Central memory CD8-positive, alpha-beta T cell (primary cell): ENCODE measurements around the gene HLCS.

Experiments used
- ATAC-seq: fragments of 150-1000 bp; cut with Tn5 transposase; replicated peaks from 2 replicates; pipeline ENCODE4 v1.10.0; 2022; ENCODE audit warnings: mild to moderate bottlenecking, moderate FRiP score, moderate number of reproducible peaks; ENCODE audit not compliant: poor library complexity, severe bottlenecking; ENCODE audit errors: extremely low read depth
- DNase-seq, 2 donors: peaks; one replicate each; pipeline ENCODE4 v3.0.0; 2021; ENCODE audit warnings: low spot score in 2 of 2
- H3K27ac Mint-ChIP-seq: one replicate; pipeline ENCODE4 v1.8.0; 2022; ENCODE audit warnings: low read depth, mild to moderate bottlenecking, moderate library complexity, mixed read lengths
- H3K27me3 Mint-ChIP-seq: one replicate; pipeline ENCODE4 v1.8.0; 2022; ENCODE audit warnings: mixed read lengths
- H3K36me3 Mint-ChIP-seq: one replicate; pipeline ENCODE4 v1.8.0; 2022; ENCODE audit warnings: mild to moderate bottlenecking, moderate library complexity, mixed read lengths; ENCODE audit not compliant: insufficient read depth
- H3K4me1 Mint-ChIP-seq: one replicate; pipeline ENCODE4 v1.8.0; 2022; ENCODE audit warnings: mixed read lengths
- H3K4me3 Mint-ChIP-seq: one replicate; pipeline ENCODE4 v1.8.0; 2022; ENCODE audit warnings: mild to moderate bottlenecking, moderate library complexity, mixed read lengths
- H3K9me3 Mint-ChIP-seq: one replicate; pipeline ENCODE4 v1.8.0; 2022; ENCODE audit warnings: mixed read lengths

The HLCS gene

GRCh38 chr21:36807422-36807928 lies 159.0 kb downstream of the HLCS start:
- Mint-ChIP-seq H3K27me3 (no peaks in the 10 kb centered on the region), H3K9me3 (no peaks in the 10 kb centered on the region), H3K4me1 (no peaks in the 10 kb centered on the region), H3K27ac (no peak overlapping the region), H3K4me3 (no peak overlapping the region), H3K36me3 (peaks cover 7% of the 10 kb centered on the region)
- no peak for DNase-seq
- no peak for ATAC-seq

DNA sequence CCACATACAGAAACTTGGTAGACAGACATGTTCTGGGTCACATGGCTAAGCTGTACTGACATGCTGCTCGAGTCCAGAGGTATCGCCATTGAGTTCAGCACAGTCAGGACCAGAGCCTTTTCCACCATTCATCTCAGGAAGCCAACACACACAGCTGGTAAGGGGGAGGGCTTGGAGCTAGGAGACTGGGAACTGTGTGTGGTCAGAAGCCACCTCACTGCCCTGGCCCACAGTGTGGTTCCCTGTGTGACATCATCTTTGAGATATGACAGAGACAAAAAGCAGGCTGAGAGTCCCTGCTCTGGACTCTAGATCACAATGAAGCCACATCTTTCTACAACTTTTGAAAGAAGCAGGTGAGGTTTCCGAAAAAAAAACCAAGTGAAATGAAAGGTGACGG lies 160.4 kb downstream of the HLCS start:
- no peak for ATAC-seq
- Mint-ChIP-seq H3K27ac (no peak overlapping the region), H3K9me3 (no peaks in the 10 kb centered on the region), H3K4me1 (no peaks in the 10 kb centered on the region), H3K4me3 (no peak overlapping the region), H3K27me3 (no peaks in the 10 kb centered on the region), H3K36me3 (peaks cover 7% of the 10 kb centered on the region)
- no peak for DNase-seq

DNA sequence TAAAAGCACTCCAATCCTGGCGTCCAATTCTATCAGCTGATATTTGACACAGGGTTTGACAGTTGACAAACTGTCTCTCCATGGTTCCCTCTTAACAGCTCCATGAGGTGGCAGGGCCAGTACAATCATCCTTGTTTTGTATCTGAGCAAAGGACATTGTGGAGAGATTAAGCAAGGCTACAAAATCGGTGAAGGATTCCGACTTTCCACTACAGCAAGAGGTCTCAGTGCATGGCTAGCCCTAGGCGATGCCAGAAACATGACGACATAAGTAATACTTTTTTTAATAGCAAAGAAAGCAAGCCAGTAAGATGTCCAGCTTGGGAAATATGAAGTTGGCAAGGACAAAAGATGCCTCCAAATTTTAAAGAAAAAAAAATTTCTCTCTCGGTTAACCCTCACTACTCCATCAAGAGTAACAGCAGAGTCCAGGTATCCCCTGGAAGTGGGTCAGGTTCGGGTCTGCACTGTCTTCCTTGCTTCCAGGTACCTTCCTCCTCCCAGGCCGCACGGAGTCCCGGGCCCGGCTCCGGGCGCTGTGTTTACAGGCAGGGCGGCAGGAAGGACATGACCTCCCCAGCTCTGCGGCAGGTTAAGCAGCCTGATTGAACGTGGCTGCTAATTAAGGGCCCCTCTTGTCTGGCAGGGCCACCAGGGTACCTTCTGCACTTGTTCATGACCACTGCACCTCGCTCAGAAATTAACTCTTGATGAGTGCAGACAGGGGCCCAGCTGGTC lies 161.4 kb downstream of the HLCS start:
- Mint-ChIP-seq H3K27ac (no peak overlapping the region), H3K9me3 (no peaks in the 10 kb centered on the region), H3K4me1 (no peaks in the 10 kb centered on the region), H3K36me3 (peaks cover 7% of the 10 kb centered on the region), H3K27me3 (no peaks in the 10 kb centered on the region), H3K4me3 (no peak overlapping the region)
- DNase-seq (no peak), ATAC-seq (no peak)

DNA sequence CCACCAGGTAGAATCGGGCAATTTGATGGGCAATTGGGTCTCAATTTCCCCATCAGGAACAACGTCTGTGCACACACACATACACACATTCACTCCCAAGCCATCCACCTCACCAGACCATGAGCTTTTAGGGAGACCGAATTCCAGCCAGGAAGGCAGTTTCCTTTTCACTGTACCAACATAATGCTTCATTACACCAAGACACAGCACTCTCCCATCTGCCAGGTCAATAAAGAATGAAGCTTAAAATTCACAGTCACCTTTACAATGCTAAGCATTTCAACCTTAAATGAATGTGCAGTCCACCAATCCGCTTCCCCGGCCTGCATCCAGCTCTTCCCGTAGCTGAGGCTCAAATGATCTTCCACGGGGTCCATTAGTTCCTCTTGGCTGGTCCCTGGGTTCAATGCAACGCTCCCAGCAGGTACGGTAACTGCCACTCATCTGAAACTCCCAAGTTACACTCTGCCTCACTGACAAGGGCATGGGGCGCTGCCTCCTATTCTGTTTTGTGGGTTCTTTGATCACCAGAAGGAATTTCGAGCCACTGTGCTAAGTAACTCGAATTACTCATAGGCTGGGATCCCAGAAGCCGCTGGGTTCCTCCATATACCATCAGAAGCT lies 162.5 kb downstream of the HLCS start:
- H3K36me3 Mint-ChIP-seq: peaks cover 4% of the 10 kb centered on the region
- no peaks in the 10 kb centered on the region for H3K27me3 Mint-ChIP-seq
- no peak overlapping the region for H3K27ac Mint-ChIP-seq
- H3K4me3 Mint-ChIP-seq: no peak overlapping the region
- ATAC-seq (no peak), DNase-seq (no peak)
- H3K4me1 Mint-ChIP-seq: no peaks in the 10 kb centered on the region
- peaks cover 7% of the 10 kb centered on the region for H3K9me3 Mint-ChIP-seq

DNA sequence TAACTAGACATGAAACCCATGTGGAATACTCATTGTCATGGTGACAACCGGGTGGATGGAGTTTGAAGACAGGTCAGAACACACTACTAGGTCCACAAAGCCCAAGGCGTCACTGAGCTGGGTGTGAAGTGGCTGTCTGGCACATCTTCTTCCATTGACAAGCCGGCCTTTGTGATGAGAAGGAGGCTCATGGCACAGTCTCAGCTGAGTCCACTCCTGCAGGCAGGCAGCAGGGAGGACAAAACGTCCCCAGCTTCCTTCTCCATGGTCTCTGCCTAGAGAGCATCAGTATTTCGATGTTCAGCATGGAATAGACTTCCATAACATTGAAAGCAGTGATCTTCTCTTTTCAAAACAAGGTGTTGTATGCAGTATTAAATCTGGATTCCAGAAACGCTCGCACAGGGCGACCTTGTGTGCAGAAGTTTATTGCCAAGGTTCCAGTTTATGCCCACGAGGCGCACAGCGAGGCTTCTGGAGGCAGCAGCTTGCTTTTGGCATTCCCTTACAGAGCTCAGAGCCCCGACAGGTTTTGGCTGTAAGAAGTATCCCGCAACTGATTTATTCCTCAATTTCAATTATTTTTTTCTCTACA lies 163.3 kb downstream of the HLCS start:
- no peaks in the 10 kb centered on the region for H3K27me3 Mint-ChIP-seq
- peaks cover 4% of the 10 kb centered on the region for H3K36me3 Mint-ChIP-seq
- H3K4me3 Mint-ChIP-seq: no peak overlapping the region
- no peaks in the 10 kb centered on the region for H3K4me1 Mint-ChIP-seq
- DNase-seq: no peak
- peaks cover 7% of the 10 kb centered on the region for H3K9me3 Mint-ChIP-seq
- no peak overlapping the region for H3K27ac Mint-ChIP-seq
- no peak for ATAC-seq

DNA sequence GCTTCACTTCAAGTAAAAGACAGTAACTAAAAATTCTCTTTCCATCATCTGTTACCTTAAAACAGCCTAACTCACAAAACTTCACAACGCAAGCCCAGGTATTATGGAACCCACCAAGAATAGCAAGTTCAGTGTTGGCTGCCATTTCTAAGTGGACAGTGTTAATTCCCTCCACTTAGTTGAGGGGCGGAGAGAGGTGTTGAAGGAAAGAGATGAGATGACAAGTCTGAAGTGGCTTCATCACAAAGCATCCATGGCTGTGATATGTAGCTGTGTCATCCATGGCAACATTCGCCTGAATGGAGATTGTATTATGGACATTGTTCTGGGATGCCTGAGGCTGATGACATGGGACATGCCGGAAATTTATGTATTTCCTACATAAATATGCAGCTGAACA lies 165.7 kb downstream of the HLCS start:
- no peak for DNase-seq
- no peak for ATAC-seq
- peaks cover 12% of the 10 kb centered on the region for H3K9me3 Mint-ChIP-seq
- H3K27me3 Mint-ChIP-seq: no peaks in the 10 kb centered on the region
- H3K4me1 Mint-ChIP-seq: no peaks in the 10 kb centered on the region
- H3K27ac Mint-ChIP-seq: no peak overlapping the region
- no peak overlapping the region for H3K4me3 Mint-ChIP-seq
- peaks cover 4% of the 10 kb centered on the region for H3K36me3 Mint-ChIP-seq

DNA sequence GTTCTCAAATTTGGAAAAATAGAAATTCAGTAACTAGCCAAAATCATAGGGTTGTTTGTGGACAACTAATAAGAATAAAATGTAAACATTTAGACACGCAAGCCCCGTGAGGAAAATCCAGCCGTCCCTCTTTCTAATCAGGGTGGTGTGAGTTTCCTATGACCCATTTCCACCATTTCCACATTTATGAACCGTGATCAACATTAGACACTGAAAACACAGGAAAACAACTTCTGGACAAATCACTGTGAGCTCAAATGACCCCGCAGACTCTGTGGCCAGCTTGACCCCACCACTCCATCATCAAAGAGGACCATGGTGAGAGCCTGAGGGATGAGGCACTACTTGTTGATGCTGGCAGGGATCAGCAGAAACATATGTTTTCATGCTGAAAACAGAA lies 166.6 kb downstream of the HLCS start:
- no peak overlapping the region for H3K27ac Mint-ChIP-seq
- H3K9me3 Mint-ChIP-seq: peaks cover 12% of the 10 kb centered on the region
- peaks cover 4% of the 10 kb centered on the region for H3K36me3 Mint-ChIP-seq
- no peak overlapping the region for H3K4me3 Mint-ChIP-seq
- no peaks in the 10 kb centered on the region for H3K4me1 Mint-ChIP-seq
- H3K27me3 Mint-ChIP-seq: no peaks in the 10 kb centered on the region
- ATAC-seq (no peak), DNase-seq (no peak)

- H3K36me3 Mint-ChIP-seq: peaks cover 1% of the 10 kb centered on the region
- no peaks in the 10 kb centered on the region for H3K4me1 Mint-ChIP-seq
- no peak overlapping the region for H3K4me3 Mint-ChIP-seq
- no peaks in the 10 kb centered on the region for H3K27me3 Mint-ChIP-seq
- peaks cover 12% of the 10 kb centered on the region for H3K9me3 Mint-ChIP-seq
- DNase-seq (no peak), ATAC-seq (no peak)
- H3K27ac Mint-ChIP-seq: no peak overlapping the region
Observed at GRCh38 chr21:36798491-36798890, 168.0 kb downstream of the HLCS start.

DNA sequence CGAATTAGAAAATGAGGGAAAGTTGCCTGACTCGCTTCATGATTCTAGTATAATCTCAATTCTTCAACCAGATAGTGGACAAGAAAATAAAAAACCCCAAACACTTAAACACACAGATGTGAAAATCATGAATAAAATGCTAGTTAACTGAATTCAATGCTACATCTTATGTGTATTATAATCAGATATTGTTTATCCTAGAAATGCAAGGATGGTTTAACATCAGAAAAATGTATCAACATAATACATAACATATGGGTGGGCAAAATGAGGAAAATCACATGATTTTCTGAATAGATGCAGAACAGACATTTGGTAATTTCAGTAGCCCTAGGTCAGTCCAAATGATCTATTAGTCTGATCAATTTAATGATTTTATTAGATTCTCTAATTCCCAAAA lies 170.4 kb downstream of the HLCS start:
- Mint-ChIP-seq H3K4me3 (no peak overlapping the region), H3K27ac (no peak overlapping the region), H3K27me3 (no peaks in the 10 kb centered on the region), H3K4me1 (no peaks in the 10 kb centered on the region), H3K9me3 (peaks cover 12% of the 10 kb centered on the region), H3K36me3 (peaks cover 1% of the 10 kb centered on the region)
- ATAC-seq (no peak), DNase-seq (no peak)

DNA sequence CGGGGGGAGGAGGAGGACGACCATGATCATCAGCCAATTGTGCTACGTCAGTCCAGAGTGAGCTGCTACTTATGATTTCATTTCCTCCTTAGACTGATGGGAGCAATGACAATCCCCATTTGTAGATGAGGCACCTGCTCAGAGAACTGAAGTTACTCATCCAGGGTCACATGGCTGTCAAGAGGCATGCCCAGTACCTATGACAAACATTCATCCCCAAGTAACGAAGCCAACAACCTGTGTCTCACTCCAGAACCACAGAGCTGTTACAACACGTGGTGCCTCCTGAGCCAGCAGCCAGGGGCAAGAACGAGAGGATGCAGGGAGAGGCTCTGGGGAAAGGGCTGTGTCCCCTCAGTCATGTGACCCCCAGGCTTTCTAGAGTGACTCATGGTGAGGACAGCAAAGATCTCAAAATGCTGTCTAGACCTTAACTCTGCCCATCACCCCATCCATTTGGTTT lies 173.9 kb downstream of the HLCS start:
- ATAC-seq (no peak), DNase-seq (no peak)
- H3K36me3 Mint-ChIP-seq: peaks cover 3% of the 10 kb centered on the region
- H3K9me3 Mint-ChIP-seq: peaks cover under 1% of the 10 kb centered on the region
- no peak overlapping the region for H3K27ac Mint-ChIP-seq
- H3K4me1 Mint-ChIP-seq: no peaks in the 10 kb centered on the region
- H3K27me3 Mint-ChIP-seq: no peaks in the 10 kb centered on the region
- no peak overlapping the region for H3K4me3 Mint-ChIP-seq

DNA sequence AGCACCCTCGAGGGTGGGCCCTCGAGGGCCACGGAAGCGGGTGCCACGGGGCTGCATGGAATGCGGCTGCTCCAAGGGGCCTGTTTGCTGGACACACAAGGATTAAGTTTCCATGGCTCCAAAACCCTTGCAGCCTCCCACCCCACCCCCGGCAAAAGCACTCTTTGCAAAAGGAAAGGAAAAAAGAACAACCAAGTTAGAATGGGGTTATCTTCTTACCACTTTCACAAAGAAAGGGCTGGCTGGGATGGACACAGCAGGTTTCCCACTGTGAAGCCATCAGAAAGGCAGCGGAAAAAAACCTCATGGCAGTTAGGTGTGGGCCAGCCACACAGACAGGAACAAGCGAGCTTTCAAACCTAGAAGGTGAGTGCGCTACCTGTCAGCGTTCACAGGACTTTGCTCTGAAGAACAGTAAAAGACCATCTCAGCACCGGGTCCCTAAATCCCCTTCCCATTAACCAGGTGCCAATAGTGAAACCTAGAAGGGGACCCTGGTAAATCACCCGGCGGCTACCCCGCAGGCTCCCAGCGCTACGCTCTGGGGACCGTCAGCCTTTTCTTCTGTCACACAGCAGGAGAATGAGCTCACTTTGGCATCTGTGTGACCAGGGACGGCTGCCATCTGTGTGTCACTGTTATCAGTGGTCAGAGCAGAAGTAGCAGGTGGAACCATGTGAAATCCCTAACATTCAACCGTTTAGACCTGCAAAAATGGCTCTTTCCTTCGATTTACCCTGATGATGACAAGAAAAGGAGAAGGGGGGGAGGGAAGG lies 174.6 kb downstream of the HLCS start:
- no peaks in the 10 kb centered on the region for H3K4me1 Mint-ChIP-seq
- H3K9me3 Mint-ChIP-seq: no peaks in the 10 kb centered on the region
- H3K4me3 Mint-ChIP-seq: no peak overlapping the region
- peak overlapping the region; percentile 45 for H3K27ac Mint-ChIP-seq
- H3K27me3 Mint-ChIP-seq: no peaks in the 10 kb centered on the region
- ATAC-seq: no peak
- H3K36me3 Mint-ChIP-seq: peaks cover 3% of the 10 kb centered on the region
- no peak for DNase-seq

- DNase-seq (no peak), ATAC-seq (no peak)
- no peaks in the 10 kb centered on the region for H3K4me1 Mint-ChIP-seq
- no peaks in the 10 kb centered on the region for H3K27me3 Mint-ChIP-seq
- peaks cover 2% of the 10 kb centered on the region for H3K36me3 Mint-ChIP-seq
- no peak overlapping the region for H3K4me3 Mint-ChIP-seq
- H3K9me3 Mint-ChIP-seq: no peaks in the 10 kb centered on the region
- peak overlapping the region; percentile 45 for H3K27ac Mint-ChIP-seq
Observed at GRCh38 chr21:36791180-36791579, 175.3 kb downstream of the HLCS start.
